HG03196 (cell line): ENCODE data around the gene OSM.

Experiments
- ATAC-seq: cut with Tn5 transposase; IDR thresholded peaks from one replicate; pipeline ENCODE4 v1.9.1; 2021; ENCODE audit not compliant: unreplicated experiment

The OSM gene

DNA sequence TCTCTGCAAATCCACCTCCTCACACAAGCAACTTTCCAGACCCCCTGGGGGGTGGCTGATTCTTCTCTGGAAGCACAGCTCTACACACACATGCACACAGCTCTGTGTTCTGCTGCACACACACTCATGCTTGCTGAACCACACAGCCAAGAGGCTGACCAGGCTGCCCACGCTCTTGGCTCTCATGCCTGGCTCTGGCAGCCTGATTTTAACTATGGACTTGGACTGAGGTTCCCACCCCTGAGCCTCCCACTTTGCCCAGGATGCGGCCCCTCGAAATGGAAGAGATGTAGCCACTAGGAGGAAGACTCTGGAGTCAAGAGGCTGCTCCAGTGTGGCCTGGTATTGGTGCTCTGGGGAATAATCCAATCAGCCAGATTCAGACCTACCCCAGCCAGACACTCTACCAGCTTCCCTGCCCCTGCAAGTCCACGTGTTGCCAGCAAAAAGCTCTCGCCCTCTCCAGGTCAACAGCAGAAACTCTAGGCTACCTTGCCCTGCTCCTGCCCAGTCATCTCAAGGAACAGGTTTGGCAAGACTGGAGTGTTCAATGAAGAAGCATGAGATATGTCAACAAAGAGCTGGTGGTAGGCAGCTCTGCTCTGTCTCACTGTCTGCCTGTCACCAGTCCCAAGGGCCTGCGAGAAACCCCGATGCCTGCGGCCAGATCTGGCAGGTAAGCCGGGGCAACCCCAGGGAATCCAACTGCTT is 31.5 kb upstream of the OSM start:
- ATAC-seq: no peak

DNA sequence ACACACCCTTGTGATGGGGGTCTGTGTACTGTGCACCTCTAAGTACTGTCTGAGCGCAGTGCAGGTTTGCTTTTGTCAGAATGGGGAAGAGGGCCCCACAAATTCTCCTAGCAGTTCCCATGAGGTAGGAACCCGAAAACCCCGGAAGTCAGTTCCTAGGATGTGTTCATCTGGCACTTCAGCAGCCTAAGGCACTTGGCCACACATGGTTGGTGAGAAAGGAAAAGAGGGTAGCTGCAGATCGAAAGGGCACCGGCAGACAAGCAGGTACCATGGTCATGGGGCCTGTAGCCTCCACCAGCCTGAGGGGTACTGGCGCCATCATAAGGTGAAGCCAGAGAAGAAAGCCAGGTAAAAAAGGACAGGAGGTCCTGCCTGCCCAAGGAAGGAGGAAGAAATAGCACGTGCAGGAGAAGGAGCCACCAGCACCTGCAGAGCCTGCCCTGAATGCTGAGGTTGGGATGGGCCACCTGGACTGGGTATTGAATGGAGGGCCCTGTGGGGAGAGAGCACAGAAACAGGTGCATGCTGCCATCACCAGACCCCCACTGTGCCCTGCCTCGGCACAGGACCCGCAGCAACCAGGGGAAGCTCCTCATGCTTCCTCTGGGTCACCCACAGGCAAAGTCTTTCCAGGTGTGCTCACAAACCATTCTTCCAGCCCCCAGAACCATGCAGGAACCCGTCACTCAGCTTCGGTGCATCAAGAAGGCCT is 30.8 kb upstream of the OSM start:
- ATAC-seq: no peak

DNA sequence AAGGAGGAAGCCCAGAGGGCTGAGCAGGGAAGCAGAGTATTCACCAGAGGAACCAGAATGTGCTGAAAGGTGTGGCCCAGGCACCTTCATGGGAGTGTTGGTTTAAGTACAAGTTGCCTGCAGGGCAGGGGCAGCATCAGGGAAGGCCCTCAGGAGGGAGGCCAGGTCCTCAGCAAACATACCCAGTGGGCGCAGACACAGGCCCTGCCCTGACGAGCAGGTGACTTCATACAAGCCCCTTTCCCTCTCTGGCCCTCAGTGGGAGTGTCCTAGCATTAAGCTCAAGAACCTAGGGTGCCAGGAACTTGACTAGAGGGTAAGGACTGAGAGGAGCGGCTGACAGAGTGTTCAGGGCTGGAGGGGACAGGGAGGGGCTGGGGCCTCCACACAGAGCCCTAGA is 30.2 kb upstream of the OSM start:
- ATAC-seq: no peak

DNA sequence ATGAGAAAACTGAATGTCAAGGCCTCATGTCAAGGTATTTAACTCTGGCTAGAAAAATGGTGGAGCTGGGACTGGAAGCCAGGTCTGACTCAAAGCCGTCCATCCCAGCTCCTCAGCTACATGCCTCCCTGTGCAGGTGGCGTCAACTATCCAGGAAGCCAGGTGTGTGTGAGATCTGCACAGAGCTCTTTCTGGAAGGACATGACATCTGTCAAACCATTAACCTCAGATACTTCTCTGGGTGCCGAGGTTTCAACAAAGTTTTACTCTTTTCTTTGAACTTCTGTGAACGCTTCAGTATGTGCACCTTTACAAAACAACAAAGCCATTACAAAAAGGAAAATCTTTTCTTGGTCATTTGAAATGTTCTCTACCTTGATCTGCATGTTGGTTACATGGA is 29.7 kb upstream of the OSM start:
- ATAC-seq: no peak

DNA sequence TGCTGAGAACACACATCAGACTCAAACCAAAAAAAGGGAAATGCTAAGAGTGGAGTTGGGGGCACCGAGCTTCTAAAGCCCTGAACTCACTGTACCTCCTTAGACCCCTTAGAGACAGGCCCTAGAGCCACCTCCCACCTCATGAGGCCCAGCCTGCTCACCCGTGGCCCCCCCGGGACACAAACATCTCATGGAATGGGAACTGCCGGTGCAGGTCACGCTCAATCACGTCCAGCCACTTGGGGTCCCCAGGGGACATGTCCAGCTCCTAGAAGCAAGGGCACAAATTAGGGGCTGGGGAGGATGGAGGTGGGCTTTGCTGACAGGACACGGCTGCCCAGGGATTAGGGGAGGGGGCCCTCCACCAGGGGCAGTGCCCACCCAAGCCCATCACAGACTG is 28.9 kb upstream of the OSM start:
- no peak for ATAC-seq

DNA sequence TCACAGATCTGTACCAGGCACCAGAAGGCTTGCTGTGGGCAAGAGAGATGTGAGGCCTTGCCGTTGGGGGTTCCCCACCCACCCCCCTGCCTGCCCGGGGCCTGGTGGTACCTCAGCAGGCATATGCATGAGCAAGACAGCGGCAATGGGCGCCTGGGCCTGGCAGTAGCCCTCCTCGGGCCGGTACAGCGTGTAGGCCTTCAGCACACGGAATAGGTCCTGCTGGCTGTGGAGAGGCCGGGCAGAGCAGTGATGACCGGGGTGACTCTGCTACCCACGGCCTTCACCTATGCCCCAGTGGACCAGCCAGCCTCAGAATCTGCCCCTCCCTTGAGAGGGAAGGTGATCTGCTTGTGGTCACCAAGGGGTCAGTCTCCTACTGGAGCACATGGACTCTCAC is 28.2 kb upstream of the OSM start:
- no peak for ATAC-seq

DNA sequence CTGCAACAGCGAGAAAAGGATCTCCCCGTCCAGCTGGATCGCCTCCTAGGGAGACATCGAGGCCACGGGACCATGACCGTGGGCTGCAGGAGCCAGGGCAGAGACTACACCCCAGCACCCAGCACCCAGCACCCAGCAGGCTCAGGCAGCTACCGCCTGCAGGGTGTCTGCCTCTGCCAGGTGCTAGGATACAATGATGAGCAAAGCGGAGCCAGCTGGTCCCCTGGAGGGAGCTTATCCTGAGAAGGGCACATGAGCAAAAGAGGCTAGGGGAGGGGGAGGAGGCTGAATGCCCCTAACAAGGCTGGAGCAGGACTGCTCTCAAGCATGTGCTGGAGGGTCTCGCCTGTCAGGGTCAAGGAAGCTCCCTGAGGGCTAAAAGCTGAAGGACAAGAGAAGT is 27.4 kb upstream of the OSM start:
- no peak for ATAC-seq

DNA sequence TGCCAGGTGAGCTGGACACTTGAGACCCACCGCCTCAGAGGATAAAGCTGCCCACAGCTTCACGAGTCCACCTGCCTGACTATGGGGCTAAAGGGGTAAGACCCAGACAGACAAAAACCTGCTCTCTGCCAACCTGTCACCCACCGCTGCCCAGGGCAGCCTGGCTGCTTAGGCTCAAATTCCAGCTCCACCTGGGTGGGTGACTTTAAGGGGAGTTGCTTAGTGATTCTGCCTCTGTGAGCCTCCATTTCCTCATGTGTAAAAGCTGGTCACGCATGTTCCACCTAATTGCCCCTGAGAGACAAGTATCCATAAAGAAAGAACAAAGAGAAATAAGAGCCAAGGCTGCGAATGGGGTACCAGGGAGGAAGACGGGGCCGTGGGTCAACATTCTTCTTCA is 26.4 kb upstream of the OSM start:
- no peak for ATAC-seq

DNA sequence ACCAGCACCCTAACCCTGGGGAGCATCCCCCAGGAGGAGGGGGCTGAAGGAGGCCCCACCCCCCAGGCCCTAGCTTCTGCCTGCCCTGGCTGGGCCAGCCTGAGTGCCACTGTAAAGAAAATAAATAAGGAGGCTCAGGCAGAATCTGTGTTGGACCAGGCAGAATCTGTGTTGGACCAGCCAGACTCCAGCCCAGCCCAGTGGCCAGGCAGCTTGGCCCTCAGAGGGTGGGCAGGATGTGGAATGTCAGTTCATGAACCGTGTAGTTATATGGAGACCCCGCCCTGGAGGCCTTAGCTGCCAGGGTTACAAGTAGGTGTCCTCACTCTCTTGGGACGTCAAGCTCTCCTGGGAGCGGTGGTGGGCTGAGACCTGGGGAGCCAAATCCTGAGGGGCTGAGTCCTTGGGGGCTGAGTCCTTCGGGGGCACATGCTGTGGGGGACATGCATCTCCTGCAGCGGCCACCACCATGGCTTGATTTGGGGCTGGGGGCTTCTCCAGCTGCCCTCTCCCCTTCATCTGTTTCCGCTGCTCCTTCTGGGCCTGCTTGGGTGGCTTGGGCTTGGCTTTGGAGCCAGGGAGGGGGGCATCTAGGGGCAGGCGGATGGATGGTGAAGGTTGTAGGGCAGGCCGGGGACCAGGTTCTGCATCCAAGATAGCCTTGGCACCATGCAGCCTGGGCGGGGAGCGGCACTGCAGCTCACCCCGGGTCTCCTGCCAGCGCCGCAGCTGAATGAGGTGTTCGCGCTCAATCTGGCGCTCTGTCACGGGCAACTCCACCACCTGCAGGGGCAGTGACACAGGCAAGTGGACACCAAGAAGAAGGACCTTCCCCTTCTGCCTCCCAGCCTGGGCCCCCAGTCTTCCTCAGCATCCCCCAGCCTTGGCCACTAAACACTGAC is 25.7 kb upstream of the OSM start:
- ATAC-seq: no peak

DNA sequence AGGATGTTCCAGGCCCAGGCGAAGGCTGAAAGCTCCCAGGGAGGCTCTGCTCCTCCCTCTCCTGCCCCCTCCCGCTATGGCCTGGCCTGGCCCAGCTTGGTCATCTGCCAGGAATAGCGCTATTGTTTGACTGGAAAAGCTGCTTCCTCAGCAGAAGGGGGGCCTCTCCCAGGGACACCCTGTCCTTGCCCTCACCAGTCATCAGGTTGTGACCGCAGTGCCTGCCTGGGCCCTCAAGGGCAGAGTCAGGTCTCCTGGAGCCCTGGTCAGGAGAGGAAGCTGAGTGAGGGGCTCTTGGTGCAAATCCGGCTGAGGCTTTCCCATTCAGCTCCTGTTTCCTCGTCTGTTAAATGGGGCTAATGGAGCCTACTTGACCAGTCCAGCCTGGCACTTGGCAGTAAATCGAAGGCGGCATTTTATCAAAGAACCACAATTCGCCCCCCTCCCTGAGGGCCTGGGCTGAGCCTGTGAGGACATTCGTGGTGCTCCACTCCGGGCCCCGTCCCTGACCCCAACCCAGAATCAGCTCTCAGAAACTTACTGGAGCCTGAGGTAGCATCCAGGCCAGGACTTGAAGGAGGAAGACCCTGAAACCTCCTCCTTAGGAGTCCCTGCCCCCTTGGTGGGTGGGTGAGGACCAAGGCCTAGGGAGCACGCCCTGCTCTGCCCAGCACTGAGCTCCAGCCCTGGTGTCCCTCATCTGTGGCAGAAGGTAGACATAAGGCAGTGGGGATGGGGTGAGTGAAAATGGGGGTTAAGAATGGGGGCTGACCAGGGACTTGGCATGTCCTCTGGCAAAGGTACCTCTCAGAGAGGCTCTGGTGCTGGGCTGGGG is 24.6 kb upstream of the OSM start:
- ATAC-seq: no peak

DNA sequence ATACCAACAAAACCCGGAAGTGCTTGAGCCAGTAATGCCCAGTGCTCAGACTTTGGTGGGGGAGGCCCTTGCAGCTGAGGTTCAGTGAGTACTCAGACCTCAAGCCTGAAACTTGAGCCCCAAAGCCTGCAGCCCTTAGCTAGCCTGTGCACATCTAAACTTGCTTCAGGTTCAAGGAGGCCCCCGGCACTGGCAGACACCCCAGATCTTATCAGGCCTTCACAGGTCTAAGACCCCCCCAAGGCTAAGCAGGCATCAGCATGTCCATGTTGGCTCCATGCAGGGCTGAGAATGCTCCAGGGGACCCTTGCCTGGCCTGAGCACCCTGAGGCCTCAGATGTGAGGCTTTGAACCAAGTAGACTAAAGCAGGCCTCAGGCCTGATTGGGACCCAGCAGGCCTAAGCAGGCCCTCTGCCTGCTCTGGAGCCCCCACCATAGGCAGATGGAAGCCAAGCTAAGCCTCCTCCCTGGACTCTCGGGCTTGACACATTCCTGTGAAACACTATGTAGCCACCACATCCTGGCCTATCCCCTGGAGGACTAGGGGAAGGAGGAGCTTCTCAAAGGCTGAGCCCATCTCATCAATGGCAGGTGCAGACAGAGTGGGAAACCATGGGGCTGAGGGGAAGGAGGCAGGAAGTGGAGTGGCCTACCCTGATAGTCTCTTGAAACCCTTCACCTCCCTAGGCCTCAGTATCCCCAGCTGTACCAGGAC is 23.8 kb upstream of the OSM start:
- no peak for ATAC-seq

DNA sequence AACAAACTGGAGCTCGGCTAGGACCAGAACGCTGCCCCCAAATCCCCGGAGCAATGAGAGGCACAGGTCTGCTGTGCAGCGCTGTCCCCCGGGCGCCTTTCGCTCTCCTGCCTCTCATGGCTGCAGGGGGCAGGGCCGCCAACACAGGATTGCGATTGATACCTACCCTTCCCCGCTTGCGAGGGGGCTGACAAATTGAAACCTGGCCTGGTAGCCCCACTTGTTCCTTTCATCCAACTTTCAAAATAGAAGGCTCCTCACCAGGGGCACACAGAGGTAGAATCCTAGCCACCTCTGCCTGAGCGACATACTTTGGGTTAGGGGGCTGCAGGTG is 23.3 kb upstream of the OSM start:
- no peak for ATAC-seq

DNA sequence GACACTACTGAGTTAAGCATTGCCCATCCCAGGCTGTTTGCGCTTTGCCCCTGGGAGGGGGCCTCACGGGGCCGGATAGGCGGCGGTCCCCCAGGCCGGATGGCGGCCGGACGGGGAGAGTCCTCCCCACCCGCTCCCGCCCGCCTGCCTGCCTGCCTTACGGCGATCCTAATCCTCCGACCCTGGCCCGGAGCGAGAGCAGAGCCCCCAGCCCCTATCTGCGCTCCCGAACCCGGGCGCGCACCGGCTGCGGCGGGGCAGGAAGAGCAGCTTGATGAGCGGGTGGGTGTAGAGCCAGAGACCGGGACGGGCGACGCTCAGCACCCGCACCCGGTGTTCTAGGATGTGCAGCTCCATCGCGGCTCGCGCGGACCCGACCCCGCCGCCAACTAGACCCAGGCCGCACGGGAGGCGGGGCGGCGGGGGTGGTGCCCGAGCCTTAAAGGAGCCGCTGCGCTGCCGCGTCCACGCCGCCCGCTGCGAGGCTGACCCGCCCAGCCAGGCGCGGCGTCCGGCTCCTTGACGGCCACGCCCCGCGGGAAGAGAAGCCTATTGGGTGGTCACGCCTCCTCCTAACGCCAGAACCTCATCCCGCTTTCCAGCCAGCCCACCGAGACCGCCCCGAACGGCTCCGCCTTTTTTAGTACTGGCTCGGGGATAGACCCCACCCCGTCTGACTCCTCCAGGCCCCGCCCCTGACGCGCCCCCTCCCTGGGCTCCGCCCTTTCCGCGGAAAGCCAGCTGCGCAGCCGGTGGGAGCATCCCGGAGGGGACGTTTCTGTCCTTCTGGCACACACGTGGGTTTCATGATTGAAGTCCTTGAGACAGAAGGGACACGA is 22.7 kb upstream of the OSM start, which contains the start of gene CASTOR1:
Gene CASTOR1, minus strand, starts transcription at position 365 of the 839 bp plus-strand sequence. Its CDS starts 8 bp downstream, at position 357.
- ATAC-seq: peak; percentile 47

DNA sequence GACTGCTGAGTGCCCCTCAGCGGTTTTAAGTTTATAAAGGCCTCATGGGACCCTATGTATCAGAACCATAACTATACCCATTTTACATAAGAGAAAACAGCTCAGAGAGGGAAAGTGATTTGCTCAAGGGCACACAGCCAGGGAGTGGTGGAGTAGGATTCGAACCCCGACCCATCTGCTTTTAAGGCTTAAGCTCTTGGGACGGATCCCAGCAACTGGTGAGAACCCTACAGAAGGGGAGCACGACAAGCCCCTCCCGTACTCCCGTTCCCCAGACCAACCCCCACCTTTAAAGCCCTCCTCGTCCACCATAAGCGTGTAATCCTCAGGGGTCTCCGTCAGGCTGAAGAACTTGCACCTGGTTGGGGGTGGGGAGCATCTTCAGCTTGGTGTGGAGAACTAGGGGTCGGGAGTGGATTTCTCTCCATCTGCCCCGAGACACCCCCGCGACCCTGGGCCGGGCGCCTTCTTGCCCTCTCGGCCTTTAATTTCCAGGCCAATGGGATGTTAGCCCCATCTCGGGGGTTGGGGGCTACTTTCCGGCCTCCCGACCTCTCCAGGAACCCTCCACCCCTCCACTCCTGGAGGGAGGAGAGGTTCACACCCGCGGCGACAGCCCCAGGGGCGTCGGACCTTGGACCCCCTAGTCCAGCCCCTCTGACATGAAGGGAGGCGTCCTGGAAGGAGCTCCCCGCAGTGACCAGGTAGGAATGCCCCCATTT is 21.9 kb upstream of the OSM start:
- no peak for ATAC-seq

DNA sequence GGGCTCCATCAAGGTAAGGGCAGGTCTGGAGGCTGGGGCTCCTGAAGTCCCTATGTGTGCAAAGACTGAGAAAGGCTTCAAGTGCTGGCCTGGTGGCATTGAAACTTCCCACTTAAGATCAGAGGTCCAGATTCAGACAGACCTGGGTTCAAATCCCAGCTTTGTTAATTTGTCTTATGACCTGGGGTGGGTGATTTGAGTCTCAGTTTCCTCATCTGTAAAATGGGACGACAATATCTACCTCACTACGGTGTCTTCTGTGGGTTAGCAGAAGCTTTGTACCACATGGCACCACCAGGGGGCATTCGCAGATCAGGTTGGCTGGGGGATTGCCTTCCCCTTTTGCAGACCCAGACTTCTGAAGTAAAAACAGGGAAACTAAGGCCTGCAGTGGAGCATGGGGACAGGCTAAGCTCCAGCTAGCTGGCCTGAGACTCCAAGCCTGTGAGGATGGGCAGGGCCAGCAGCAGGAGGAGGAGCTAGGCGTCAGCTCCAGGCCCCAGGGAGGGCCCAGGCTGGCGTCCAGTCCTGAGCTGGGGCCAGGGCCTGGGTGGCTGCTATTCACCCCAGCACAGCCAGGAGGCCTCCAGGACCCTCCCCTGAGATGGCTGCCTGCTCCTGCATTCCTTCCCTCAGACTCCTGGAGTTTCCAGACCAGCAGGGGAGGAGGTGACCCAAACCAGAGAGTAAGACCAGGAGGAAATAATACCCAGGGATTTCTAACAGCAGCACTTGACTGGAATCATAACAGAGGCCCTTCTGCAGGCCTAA is 21.2 kb upstream of the OSM start:
- ATAC-seq: no peak

DNA sequence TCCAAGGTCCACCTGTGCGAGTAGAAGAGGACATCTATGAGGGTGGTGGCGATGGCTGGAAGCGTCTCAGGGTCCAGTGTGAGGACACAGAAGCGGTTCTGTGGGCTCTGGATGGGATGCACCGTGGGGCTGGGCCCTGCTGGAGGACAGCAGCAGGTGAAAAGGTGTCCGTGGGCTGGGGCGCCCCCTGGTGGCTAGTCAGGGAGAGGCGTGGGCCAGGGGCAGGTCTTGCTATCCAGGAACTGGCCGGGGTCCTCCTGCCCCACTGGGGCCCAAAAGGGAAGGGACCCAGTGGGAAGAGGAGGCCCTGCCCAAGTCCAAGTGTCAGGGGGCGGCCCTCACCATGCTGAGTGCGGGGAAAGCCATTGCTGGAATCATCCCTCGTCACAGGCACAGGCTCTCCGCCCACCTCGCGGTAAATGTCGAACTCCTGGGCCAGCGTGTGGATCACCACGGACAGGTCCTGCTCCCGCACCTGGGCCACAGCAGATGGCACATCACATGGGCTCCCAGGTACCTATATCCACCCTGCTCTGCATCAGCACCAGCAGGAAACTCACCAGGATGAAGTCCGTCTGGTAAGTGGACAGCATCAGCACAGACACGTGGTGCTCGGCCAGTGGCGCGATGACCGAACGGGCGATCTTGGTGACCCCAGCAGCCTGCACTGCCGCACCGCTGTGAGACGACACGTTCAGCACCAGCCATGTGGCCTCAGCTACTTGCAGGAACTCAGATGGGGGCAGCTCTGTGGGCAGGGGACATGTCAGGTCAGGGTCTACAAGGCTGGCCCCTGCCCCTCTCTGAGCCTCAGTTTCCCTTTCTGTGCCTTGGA is 20.4 kb upstream of the OSM start:
- ATAC-seq: no peak

DNA sequence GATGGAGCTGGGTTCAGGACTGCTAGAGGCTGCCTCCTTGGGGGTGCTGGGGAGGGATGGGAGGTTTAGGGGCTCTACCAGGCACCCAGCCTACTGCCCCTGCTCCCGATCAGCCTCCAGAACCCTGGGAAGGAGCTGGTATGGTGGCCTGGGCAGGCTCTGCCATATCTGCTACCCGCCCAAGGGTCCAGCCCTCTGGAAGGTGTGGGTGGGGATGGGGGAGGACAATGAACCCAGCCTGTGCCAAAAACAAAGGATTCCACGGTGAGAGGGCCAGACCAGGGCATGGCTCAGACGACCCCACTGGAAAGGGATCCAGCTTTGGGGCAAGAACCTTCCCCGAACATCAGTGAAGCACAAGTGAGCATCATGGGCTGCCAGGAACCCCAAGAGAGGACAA is 19.7 kb upstream of the OSM start:
- no peak for ATAC-seq
